Heart right ventricle (tissue), 16 donors: ENCODE measurements around the gene PDE3B. TPM values are rescaled to one million over a fixed set of nuclear protein-coding genes. Genes with fewer than 3 reads are reported as not detected.
"Not testable (repeated sequence)": the region's sequence is repeated elsewhere in the genome, so short reads cannot be mapped to it uniquely, and the experiment has no call there.

Experiments used
- ATAC-seq, 8 donors: fragments of 200-7000 bp; cut with Tn5 transposase; one replicate each; pipeline ENCODE4 v1.9.1; 2020; ENCODE audit warnings: mild to moderate bottlenecking in 8 of 8, moderate library complexity in 8 of 8, moderate number of reproducible peaks in 1 of 8
- DNase-seq, 2 donors: peaks; one replicate each; pipeline ENCODE4 v3.0.0-alpha.2; 2020
- H3K27ac ChIP-seq, 10 donors: fragments of 200-600 bp; sonication (generic) in 2 of 10; one replicate each; pipeline versions ENCODE4 v1.5.0 to v1.8.0; 2020 to 2022; ENCODE audit warnings: mild to moderate bottlenecking in 3 of 10
- H3K27me3 ChIP-seq, 7 donors: fragments of 200-600 bp; one replicate each; pipeline ENCODE4 v1.8.0; 2021 to 2022; ENCODE audit warnings: mild to moderate bottlenecking in 2 of 7
- H3K36me3 ChIP-seq, 9 donors: fragments of 200-600 bp; sonication (generic) in 1 of 9; one replicate each; pipeline versions ENCODE4 v1.5.0 to v1.8.0; 2020 to 2022; ENCODE audit warnings: mild to moderate bottlenecking in 2 of 9
- H3K4me1 ChIP-seq, 9 donors: fragments of 200-600 bp; sonication (generic) in 1 of 9; one replicate each; pipeline versions ENCODE4 v1.5.0 to v1.8.0; 2020 to 2022; ENCODE audit warnings: mild to moderate bottlenecking in 4 of 9
- H3K4me3 ChIP-seq, 10 donors: fragments of 200-600 bp; sonication (generic) in 2 of 10; one replicate each; pipeline versions ENCODE4 v1.5.0 to v1.8.0; 2020 to 2022; ENCODE audit warnings: mild to moderate bottlenecking in 7 of 10, moderate library complexity in 2 of 10
- H3K9me3 ChIP-seq, 11 donors: fragments of 200-600 bp in 10 of 11; sonication (generic) in 2 of 11; one replicate each; pipeline versions ENCODE4 v1.5.0 to v1.8.0; 2013 to 2022; ENCODE audit warnings: mild to moderate bottlenecking in 2 of 11, control low read depth in 1 of 11, moderate library complexity in 1 of 11
- CTCF ChIP-seq, 9 donors: fragments of 200-600 bp; sonication (generic) in 2 of 9; IDR thresholded peaks; one replicate each; pipeline versions ENCODE4 v1.5.0 to v1.8.0; 2021 to 2022; ENCODE audit warnings: antibody characterized with exemption in 9 of 9, mild to moderate bottlenecking in 5 of 9, moderate library complexity in 1 of 9
- WGBS, 2 donors: extraction: QIAGEN DNeasy Blood & Tissue Kit; methylation state at CpG; one replicate each; pipeline ENCODE4 v1.1.7; 2013; ENCODE audit warnings: inconsistent platforms in 1 of 2; 5-methylcytosine and 5-hydroxymethylcytosine counted together
- intact Hi-C, 10 donors: fragments of 100-400 bp; cut with DNase I; formaldehyde crosslinking; loops; one replicate each; pipeline versions ENCODE4 v1.11.1 to v1.14.2; 2022
- long read RNA-seq, 3 donors: library from polyadenylated mRNA; unstranded; transcript quantifications; one replicate each; pipeline ENCODE4 v2.0.0, GENCODE V29; 2020 to 2021
- polyA plus RNA-seq, 2 donors: library from polyadenylated mRNA; stranded (reverse); fragments of 200-250 nt; gene quantifications; one replicate each; pipeline ENCODE4 v1.2.3, GENCODE V29; 2013
- total RNA-seq, 10 donors: library from RNA; stranded (reverse); fragmentation: NEBNext Ultra II Directional in 3 of 10; extraction: Animal tissue kit (Norgen Biotek cat#: 25700) in 3 of 10; gene quantifications; one replicate each; pipeline versions ENCODE4 v1.2.1 to v1.2.4, GENCODE V29; 2021 to 2023
- donor health status: Arrhythmogenic right ventricular cardiomyopathy.
- donor health status: ischemic (EF 13 %, LVEDD 7.1; RV severe dilation, severe dysfunction).
- donor health status: healthy with polysubstance abuse.
- donor health status: DM: no; HTN: yes; CAD: no.
- donor health status: DM: no; HTN: no; CAD: no.
- donor health status: ischemic (EF 25% LVEDD 6.9; RV normal size, moderate dysfunction).
- donor health status: ischemic (EF 25% LVEDD 5.7; RV mildly dilated, moderate dysfunction).
- donor health status: healthy.
- donor health status: DM: yes; HTN: yes; CAD: no.
- donor health status: Ischemic cardiomyopathy.
- donor health status: ischemic (EF 35%, LVEDD 5.7; RV mildly dilated, moderate dysfunction).
- donor health status: nonischemic (EF 11% LVEDD 7.7; RV severe dilation, severe dysfunction).
- donor health status: DM: yes; HTN: yes; CAD: no.
- donor health status: PGD.
- donor health status: ischemic (EF 29% LVEDD 5.4; RV normal size, mild dysfunction).
- donor health status: nonischemic (EF 23%, LVEDD 6.1; RV moderate dilation, normal function).

PDE3B gene
- total RNA-seq (10 to 100 TPM in 4 of 10 donors, 1 to 10 TPM in 6; 5.5 to 14.2 (median 9.4) TPM), polyA plus RNA-seq (1 to 10 TPM; 1.3 to 3.7 TPM)
- long read RNA-seq, donor 1, full-length matches to known transcripts, result 4 of 5 reads
- long read RNA-seq, donor 1, partial matches to known transcripts, result 0 of 5 reads
- long read RNA-seq, donor 1, other reads (novel, unspliced or antisense), result 1 of 5 reads
- long read RNA-seq, donor 2, full-length matches to known transcripts, result 5 of 8 reads
- long read RNA-seq, donor 2, partial matches to known transcripts, result 1 of 8 reads
- long read RNA-seq, donor 2, other reads (novel, unspliced or antisense), result 2 of 8 reads
- long read RNA-seq, donor 3, full-length matches to known transcripts, result 2 of 7 reads
- long read RNA-seq, donor 3, partial matches to known transcripts, result 4 of 7 reads
- long read RNA-seq, donor 3, other reads (novel, unspliced or antisense), result 1 of 7 reads

- H3K4me1 ChIP-seq, result peaks cover 0 to 34% (median 5%) of the 10 kb centered on the region in 9 donors
- ATAC-seq (peak; percentile 88 to 96 (median 94)), DNase-seq (peak; percentile 77 to 84)
- intact Hi-C loops, result loop anchor here in 8 of 10 donors (5.0 to 10.0 kb wide), 8 partner anchors 89 to 261 kb away; partner anchors contain the start of gene CYP2R1 (in 3 of the 8)
- H3K27me3 ChIP-seq, result peaks cover 0 to 20% (median 0%) of the 10 kb centered on the region in 7 donors
- H3K4me3 ChIP-seq, result peak within 1 kb of the TSS; percentile 63 to 90 (median 84)
- peak within 1 kb of the TSS; percentile 68 to 90 (median 83) for H3K27ac ChIP-seq
- WGBS, 2 donors, result 0 to 1% methylated on average over 47 to 59 of the region's 59 CpGs
- H3K9me3 ChIP-seq, result no peaks in the 10 kb centered on the region
- H3K36me3 ChIP-seq, result no peaks in the 10 kb centered on the region
- TF ChIP-seq CTCF (IDR thresholded peaks at IDR 0.05), result peak in 1 of 9 donors; percentile 21
These were observed at the start of gene PDE3B for GRCh38 chr11:14643697-14644225. TSS of gene PDE3B (plus strand) at chr11:14643804. CDS start at chr11:14644076, 272 bp downstream.

GRCh38 chr11:14595261-14595660 lies 48.3 kb upstream of the PDE3B start:
- H3K36me3 ChIP-seq, H3K4me1 ChIP-seq, H3K27ac ChIP-seq, H3K9me3 ChIP-seq, intact Hi-C loops, H3K4me3 ChIP-seq, ATAC-seq, DNase-seq, H3K27me3 ChIP-seq: not testable (repeated sequence)
- WGBS, 2 donors, result 62 to 75% methylated on average over 1 of the region's 1 CpG

- no peaks in the 10 kb centered on the region for H3K27me3 ChIP-seq
- no peak overlapping the region for H3K27ac ChIP-seq
- H3K4me1 ChIP-seq, result peaks cover 0 to 14% (median 0%) of the 10 kb centered on the region in 9 donors
- ATAC-seq (no peak), DNase-seq (no peak)
- H3K4me3 ChIP-seq, result no peak overlapping the region
- intact Hi-C loops, result no loop called here
- peaks cover 0 to 15% (median 0%) of the 10 kb centered on the region in 9 donors for H3K36me3 ChIP-seq
- H3K9me3 ChIP-seq, result peaks cover 0 to 17% (median 0%) of the 10 kb centered on the region in 11 donors
- no peak for TF ChIP-seq CTCF (IDR thresholded peaks at IDR 0.05)
These were observed 35.9 kb upstream of the PDE3B start for GRCh38 chr11:14607713-14608112.

- Histone ChIP-seq H3K4me3 (no peak overlapping the region), H3K9me3 (peaks cover 0 to 17% (median 0%) of the 10 kb centered on the region in 11 donors), H3K27me3 (no peaks in the 10 kb centered on the region), H3K4me1 (peaks cover 0 to 22% (median 0%) of the 10 kb centered on the region in 9 donors), H3K36me3 (peaks cover 0 to 15% (median 0%) of the 10 kb centered on the region in 9 donors), H3K27ac (no peak overlapping the region)
- WGBS, 2 donors, result 96 to 100% methylated on average over 1 of the region's 1 CpG
- no peak for ATAC-seq
- intact Hi-C loops, result no loop called here
- TF ChIP-seq CTCF (IDR thresholded peaks at IDR 0.05), result no peak
- no peak for DNase-seq
These were observed 33.7 kb upstream of the PDE3B start for GRCh38 chr11:14609902-14610301.
